ENCODE data around the gene STEAP1B. TPM values are rescaled to one million over a fixed set of nuclear protein-coding genes. Genes with fewer than 3 reads are reported as not detected.

Gene STEAP1B
- total and polyA plus RNA-seq, 3 donors from 2014 or later = 7.4 to 11.3 (median 11.3) TPM

DNA sequence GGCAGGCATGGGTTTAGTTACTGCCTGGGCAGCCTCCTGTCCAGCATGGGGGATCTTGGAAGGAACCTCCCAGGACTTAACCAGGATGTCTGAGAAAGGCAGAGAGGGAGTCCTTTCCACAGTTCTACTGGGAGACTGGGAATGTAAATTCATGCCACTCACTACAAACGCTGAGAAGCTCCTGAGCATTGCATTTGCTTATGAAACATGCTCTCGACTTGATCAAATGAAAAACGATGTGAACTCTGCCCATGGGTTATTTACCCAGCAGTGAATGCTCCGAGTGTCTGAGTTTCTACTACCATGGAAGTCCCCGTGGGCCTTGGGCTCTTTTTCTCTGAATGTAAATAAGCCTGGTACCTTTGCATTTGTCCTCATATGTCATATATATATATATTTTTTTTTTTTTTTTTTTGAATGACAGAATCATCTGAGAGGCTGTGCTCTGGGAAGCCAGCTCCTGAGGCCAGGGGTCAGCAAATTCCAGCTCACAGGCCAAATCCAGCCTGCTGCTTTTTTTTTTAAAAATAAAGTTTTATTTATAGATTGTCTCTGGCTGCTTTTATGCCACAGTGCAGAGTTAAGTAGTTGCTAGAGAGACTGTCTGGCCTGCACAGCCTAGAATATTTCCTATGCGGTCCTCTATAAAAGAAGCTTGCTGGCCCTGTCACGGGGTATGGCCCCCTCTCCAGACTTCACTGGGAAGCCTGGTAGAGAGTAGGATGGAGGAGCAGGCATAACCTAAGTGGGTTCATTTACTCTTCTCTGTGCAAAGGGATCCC is 121.6 kb downstream of the STEAP1B start:
- TF ChIP-seq, protein P1, sequence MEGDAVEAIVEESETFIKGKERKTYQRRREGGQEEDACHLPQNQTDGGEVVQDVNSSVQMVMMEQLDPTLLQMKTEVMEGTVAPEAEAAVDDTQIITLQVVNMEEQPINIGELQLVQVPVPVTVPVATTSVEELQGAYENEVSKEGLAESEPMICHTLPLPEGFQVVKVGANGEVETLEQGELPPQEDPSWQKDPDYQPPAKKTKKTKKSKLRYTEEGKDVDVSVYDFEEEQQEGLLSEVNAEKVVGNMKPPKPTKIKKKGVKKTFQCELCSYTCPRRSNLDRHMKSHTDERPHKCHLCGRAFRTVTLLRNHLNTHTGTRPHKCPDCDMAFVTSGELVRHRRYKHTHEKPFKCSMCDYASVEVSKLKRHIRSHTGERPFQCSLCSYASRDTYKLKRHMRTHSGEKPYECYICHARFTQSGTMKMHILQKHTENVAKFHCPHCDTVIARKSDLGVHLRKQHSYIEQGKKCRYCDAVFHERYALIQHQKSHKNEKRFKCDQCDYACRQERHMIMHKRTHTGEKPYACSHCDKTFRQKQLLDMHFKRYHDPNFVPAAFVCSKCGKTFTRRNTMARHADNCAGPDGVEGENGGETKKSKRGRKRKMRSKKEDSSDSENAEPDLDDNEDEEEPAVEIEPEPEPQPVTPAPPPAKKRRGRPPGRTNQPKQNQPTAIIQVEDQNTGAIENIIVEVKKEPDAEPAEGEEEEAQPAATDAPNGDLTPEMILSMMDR (IDR thresholded peaks at IDR 0.05) = no peak
- TF ChIP-seq POLR2A (IDR thresholded peaks at IDR 0.05) = no peak
- Histone ChIP-seq H3K4me3 (no peak overlapping the region), H3K27ac (peak overlapping the region in 1 of 2 donors; percentile 34), H3K9me3 (no peaks in the 10 kb centered on the region), H3K36me3 (ENCODE audit: low read depth, missing control alignments) (no peaks in the 10 kb centered on the region), H3K4me1 (peaks cover 14% of the 10 kb centered on the region), H3K27me3 (no peaks in the 10 kb centered on the region)
- WGBS, 2 donors = 79% methylated on average over 7 of the region's 7 CpGs
- no peak for DNase-seq
- intact Hi-C loops (cut with DNase I; ENCODE audit: low total_unique reads) = no loop called here

DNA sequence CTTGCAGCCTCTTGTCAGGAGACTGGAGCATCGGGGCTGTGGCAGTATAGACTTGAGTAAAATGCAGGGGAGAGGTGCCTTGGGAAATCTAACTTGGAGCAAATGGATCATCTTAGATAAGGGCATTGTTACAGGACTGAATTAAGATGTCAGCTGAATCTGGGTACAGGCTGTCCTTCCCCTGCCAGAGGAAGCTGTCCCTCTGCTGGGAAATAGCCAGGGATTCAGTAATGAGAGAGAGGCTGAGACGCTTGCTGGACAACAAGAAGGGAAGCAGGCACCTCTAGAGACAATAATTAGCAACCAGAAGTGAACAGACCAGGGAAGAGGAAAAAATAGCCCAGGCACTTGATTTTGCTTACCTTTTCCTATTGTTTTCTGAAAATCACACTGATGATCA is 122.3 kb downstream of the STEAP1B start:
- TF ChIP-seq, protein P1 (IDR thresholded peaks at IDR 0.05) = no peak
- no peak for TF ChIP-seq POLR2A (IDR thresholded peaks at IDR 0.05)
- H3K9me3 ChIP-seq = no peaks in the 10 kb centered on the region
- DNase-seq = peak; percentile 44
- 30 to 36% methylated on average over 2 of the region's 2 CpGs for WGBS, 2 donors
- H3K27me3 ChIP-seq = no peaks in the 10 kb centered on the region
- intact Hi-C loops (cut with DNase I; ENCODE audit: low total_unique reads) = no loop called here
- no peak overlapping the region for H3K4me3 ChIP-seq
- H3K36me3 ChIP-seq (ENCODE audit: low read depth, missing control alignments) = no peaks in the 10 kb centered on the region
- H3K27ac ChIP-seq = peak overlapping the region in 1 of 2 donors; percentile 34
- peaks cover 19% of the 10 kb centered on the region for H3K4me1 ChIP-seq

DNA sequence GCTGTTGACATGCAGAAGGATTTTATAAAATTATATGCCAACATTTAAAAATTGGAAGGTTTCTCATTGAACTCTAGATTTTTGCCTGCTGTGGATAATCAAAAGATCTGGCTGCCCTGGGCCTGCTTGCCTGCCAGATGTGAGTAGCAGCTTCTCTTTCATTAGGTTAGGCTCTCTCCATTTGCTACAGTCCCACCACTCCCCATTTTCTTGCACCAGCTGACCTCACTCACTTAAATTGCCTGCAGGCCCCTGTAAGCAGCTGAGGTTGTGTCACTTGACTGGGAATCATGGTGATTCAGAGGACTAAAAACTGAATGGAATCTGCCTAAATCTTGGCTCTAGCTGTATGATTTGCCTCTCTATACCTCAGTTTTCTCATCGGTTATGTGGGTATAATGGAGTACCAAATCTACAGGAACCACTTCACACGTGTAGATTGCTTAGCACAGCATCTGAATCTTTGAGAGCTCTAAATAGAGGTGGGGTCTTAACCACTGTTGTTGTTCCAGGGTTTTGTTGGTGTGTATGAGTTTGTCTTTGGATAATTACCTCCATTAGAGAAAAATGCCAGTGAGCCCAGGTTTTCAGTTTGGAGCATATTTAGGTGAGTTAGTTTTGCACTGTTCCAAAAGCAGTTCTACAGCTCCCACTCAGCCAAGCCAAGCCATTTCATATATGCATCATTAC is 124.5 kb downstream of the STEAP1B start:
- no peaks in the 10 kb centered on the region for H3K9me3 ChIP-seq
- intact Hi-C loops (cut with DNase I; ENCODE audit: low total_unique reads) = no loop called here
- DNase-seq = no peak
- no peaks in the 10 kb centered on the region for H3K27me3 ChIP-seq
- no peak for TF ChIP-seq POLR2A (IDR thresholded peaks at IDR 0.05)
- TF ChIP-seq, protein P1 (IDR thresholded peaks at IDR 0.05) = no peak
- H3K4me3 ChIP-seq = no peak overlapping the region
- no peak overlapping the region for H3K27ac ChIP-seq
- peaks cover 19% of the 10 kb centered on the region for H3K4me1 ChIP-seq
- H3K36me3 ChIP-seq (ENCODE audit: low read depth, missing control alignments) = no peaks in the 10 kb centered on the region
- 95 to 96% methylated on average over 2 of the region's 2 CpGs for WGBS, 2 donors

DNA sequence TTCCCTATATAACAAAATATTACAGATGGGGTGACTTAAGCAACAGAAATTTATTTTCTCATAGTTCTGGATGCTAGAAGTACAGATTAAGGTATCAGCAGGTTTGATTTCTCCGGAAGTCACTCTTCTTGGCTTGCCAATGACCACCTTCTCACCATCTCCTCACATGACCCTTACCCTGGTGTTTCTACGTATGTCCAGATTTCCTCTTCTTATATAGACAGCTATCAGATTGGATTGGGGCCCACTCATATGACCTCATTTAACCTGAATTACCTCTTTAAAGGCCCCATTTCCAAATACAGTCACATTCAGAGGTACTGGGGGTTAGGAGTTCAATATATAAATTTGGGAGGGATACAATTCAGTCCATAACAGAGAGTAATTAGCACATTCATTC is 126.1 kb downstream of the STEAP1B start:
- TF ChIP-seq, protein P1 (IDR thresholded peaks at IDR 0.05) = no peak
- no peak for TF ChIP-seq POLR2A (IDR thresholded peaks at IDR 0.05)
- no peak overlapping the region for H3K27ac ChIP-seq
- 60 to 75% methylated on average over 2 of the region's 2 CpGs for WGBS, 2 donors
- intact Hi-C loops (cut with DNase I; ENCODE audit: low total_unique reads) = no loop called here
- H3K27me3 ChIP-seq = no peaks in the 10 kb centered on the region
- peaks cover 19% of the 10 kb centered on the region for H3K4me1 ChIP-seq
- H3K36me3 ChIP-seq (ENCODE audit: low read depth, missing control alignments) = no peaks in the 10 kb centered on the region
- no peaks in the 10 kb centered on the region for H3K9me3 ChIP-seq
- DNase-seq = no peak
- H3K4me3 ChIP-seq = no peak overlapping the region
